ENCODE results near the gene SLC27A5. TPM values are rescaled to one million over a fixed set of nuclear protein-coding genes. Genes with fewer than 3 reads are reported as not detected.
A peak's percentile ranks its signal among the peaks of the same experiment; 100 is the strongest.

SLC27A5 gene
- total and polyA plus RNA-seq, 9 of the 15 experiments (the other 6 are each of a cell fraction or from before 2014, with no cell fraction given): 42.2 to 318 (median 64.7) TPM

DNA sequence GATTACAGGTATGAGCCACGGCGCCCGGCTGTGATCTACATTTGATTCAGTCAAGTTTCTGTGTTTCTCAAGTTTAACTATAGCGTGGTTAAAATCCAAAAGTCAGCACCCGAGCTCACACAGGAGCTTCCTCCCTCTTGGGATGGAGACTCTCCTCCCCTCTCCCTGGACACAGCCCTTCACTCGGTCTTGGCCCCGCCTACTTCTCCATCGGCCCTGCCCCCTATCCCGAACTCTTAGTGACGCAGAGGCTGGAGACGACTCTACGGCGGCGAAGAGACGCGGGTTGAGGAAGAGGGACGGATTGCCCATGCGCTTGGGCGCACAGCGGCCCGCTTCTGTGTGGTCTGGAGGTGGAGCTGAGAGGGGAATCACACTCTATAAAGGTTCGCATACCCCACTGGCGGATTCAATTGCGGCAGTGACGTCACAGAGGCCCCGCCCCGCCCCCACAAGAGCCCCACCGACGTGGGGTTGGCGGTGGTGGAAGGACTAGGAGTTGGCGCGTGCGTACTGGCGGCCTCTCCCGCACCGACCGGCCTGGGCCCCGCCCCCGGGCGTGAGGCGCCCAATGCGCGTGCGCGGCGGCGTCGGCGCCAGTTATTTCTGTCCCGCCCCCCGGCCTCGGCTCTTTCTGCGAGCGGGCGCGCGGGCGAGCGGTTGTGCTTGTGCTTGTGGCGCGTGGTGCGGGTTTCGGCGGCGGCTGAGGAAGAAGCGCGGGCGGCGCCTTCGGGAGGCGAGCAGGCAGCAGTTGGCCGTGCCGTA is 32.2 kb upstream of the SLC27A5 start, which contains the start of gene TRIM28 (continued):
- TF ChIP-seq POLR2AphosphoS5 (IDR thresholded peaks at IDR 0.05; ENCODE audit: control insufficient read depth, insufficient read depth, low read depth, low read length) (peak; percentile 97), CXXC5 (CRISPR knock-in tag; IDR thresholded peaks at IDR 0.05) (peak; percentile 90), RBBP5 (IDR thresholded peaks at IDR 0.05; ENCODE audit: borderline replicate concordance, insufficient read depth, low read length, poor library complexity, severe bottlenecking) (peak; percentile 6), POLR2B (IDR thresholded peaks at IDR 0.05; ENCODE audit: low read depth, partially characterized antibody) (peak; percentile 92), MEIS2 (IDR thresholded peaks at IDR 0.05; ENCODE audit: partially characterized antibody) (peak; percentile 90), ZFX (CRISPR knock-in tag; IDR thresholded peaks at IDR 0.05) (peak; percentile 88), KAT7 (CRISPR knock-in tag; IDR thresholded peaks at IDR 0.05; ENCODE audit: borderline replicate concordance) (0 out of 2 replicates have a peak, but pooled peaks have one; percentile 14), PRMT5 (CRISPR knock-in tag; IDR thresholded peaks at IDR 0.05) (no peak), ZEB2 (IDR thresholded peaks at IDR 0.05) (no peak), GABPB1 (CRISPR knock-in tag; IDR thresholded peaks at IDR 0.05) (peak; percentile 76), ZC3H4 (CRISPR knock-in tag; IDR thresholded peaks at IDR 0.05; ENCODE audit: borderline replicate concordance) (no peak), C11orf30 (IDR thresholded peaks at IDR 0.05; ENCODE audit: low read depth) (peak; percentile 36; the same call in 1 of the 2 replicates), NEUROD1 (IDR thresholded peaks at IDR 0.05; ENCODE audit: borderline replicate concordance, low read depth, low read length, partially characterized antibody) (peak; percentile 19), ZBTB9 (CRISPR knock-in tag; IDR thresholded peaks at IDR 0.05) (peak; percentile 81; the same call in 1 of the 2 replicates), MXI1 (IDR thresholded peaks at IDR 0.05; ENCODE audit: low read depth, low read length) (peak; percentile 26; the same call in 1 of the 2 replicates), CHCHD3 (CRISPR knock-in tag; IDR thresholded peaks at IDR 0.05) (0 out of 2 replicates have a peak, but pooled peaks have one; percentile 40), HDAC6 (IDR thresholded peaks at IDR 0.05; ENCODE audit: low read depth, low read length) (no peak), ARID3B (CRISPR knock-in tag; IDR thresholded peaks at IDR 0.05; ENCODE audit: borderline replicate concordance) (no peak), ZNF253 (CRISPR knock-in tag; conservative IDR thresholded peaks at IDR 0.05) (no peak)
- TF ChIP-seq, protein P1, sequence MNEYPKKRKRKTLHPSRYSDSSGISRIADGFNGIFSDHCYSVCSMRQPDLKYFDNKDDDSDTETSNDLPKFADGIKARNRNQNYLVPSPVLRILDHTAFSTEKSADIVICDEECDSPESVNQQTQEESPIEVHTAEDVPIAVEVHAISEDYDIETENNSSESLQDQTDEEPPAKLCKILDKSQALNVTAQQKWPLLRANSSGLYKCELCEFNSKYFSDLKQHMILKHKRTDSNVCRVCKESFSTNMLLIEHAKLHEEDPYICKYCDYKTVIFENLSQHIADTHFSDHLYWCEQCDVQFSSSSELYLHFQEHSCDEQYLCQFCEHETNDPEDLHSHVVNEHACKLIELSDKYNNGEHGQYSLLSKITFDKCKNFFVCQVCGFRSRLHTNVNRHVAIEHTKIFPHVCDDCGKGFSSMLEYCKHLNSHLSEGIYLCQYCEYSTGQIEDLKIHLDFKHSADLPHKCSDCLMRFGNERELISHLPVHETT (CRISPR knock-in tag; conservative IDR thresholded peaks at IDR 0.05 in 1 of 2, IDR thresholded peaks at IDR 0.05 in 1 of 2): 0 out of 4 replicates have a peak, but pooled peaks of 1 of the 2 experiments have one; percentile 44

Measured in K562 (cell line).